Ascending aorta (tissue), 2 donors: ENCODE results near the gene MAGIX. TPM values are rescaled to one million over a fixed set of nuclear protein-coding genes. Genes with fewer than 3 reads are reported as not detected.

ENCODE experiments used
- DNase-seq, 2 donors: peaks; one replicate each; pipeline ENCODE4 v3.0.0-alpha.2; 2019; ENCODE audit warnings: low spot score in 2 of 2
- H3K27ac ChIP-seq, 2 donors: fragments of 200-600 bp; sonication (generic); one replicate each; pipeline ENCODE4 v1.5.1; 2016 to 2017; ENCODE audit warnings: mild to moderate bottlenecking in 1 of 2
- H3K27me3 ChIP-seq: fragments of 200-600 bp; sonication (generic); one replicate; pipeline ENCODE4 v1.5.1; 2017
- H3K36me3 ChIP-seq, 2 donors: fragments of 200-600 bp; sonication (generic); one replicate each; pipeline ENCODE4 v1.5.1; 2016
- H3K4me1 ChIP-seq, 2 donors: fragments of 200-600 bp; sonication (generic); one replicate each; pipeline ENCODE4 v1.5.1; 2016 to 2017; ENCODE audit warnings: mild to moderate bottlenecking in 1 of 2
- H3K4me3 ChIP-seq, 2 donors: fragments of 200-600 bp; sonication (generic); one replicate each; pipeline ENCODE4 v1.5.1; 2016 to 2017; ENCODE audit warnings: mild to moderate bottlenecking in 1 of 2
- H3K9me3 ChIP-seq, 2 donors: fragments of 200-600 bp; sonication (generic); one replicate each; pipeline ENCODE4 v1.5.1; 2016
- CTCF ChIP-seq, 3 experiments: fragments of 200-600 bp in 2 of 3; fragments of 450-650 bp in 1 of 3; sonication (generic) in 2 of 3; IDR thresholded peaks; one replicate each; pipeline ENCODE4 v1.5.1; 2016 to 2019; ENCODE audit warnings: antibody characterized with exemption in 3 of 3, mild to moderate bottlenecking in 1 of 3, moderate library complexity in 1 of 3
- intact Hi-C: fragments of 100-400 bp; cut with DNase I; formaldehyde crosslinking; loops from one replicate; pipeline ENCODE4 v1.15.1; 2023
- total RNA-seq: library from RNA; depleted of rRNA; stranded (reverse); fragments of >200 nt; gene quantifications from one replicate; pipeline ENCODE4 v1.1.0, GENCODE V29; 2016

The MAGIX gene
- total RNA-seq, 1 donor from 2014 or later = 0.32 TPM

DNA sequence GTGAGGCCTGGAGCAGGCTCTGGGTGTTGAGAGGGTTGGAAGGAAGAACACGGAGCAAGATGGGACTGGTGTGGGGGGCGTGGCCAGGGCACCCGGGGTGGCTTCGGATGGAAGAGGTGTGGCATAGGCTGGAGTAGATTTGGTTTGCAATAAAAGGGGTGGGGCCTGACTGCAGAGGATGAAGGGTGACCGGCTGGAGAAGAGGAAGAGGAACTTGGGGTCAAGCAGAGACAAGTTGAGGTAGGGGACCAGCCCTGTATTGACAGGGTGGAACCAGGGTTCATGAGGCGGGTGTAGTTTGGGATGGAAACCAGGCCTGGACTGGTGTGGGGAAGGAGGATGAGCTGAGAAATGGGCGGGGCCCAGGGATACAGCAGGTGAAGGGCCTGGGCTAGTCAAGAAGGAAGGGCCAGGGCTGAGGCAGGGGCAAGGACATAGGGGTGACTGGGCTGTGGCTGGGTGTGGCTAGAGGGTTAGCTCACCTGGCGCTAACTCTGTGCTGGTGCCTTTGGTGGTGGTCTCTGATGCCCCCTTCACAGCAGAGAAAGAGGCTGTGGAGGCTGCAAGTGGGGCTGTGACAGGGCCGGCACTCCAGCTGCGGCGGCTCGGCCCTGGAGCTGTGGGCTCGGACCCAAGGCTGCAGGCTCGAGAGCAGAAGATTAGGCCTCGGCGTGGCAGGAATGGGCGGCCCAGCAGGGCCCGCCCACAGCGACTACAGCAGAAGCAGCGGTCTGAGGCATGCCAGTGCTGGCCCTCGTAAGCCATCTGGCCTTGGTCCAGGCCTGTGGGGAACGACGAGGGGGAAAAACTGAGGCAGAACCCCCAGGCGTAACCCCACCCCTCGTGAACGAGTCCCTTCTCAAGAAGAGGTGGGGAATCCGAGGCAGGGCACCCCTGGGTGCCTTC is 14.1 kb downstream of the MAGIX start:
- DNase-seq = no peak
- no peaks in the 10 kb centered on the region for H3K27me3 ChIP-seq
- intact Hi-C loops = no loop called here
- H3K9me3 ChIP-seq = no peaks in the 10 kb centered on the region
- H3K27ac ChIP-seq = peak overlapping the region; percentile 43 to 64
- H3K4me1 ChIP-seq = peaks cover 0 to 4% of the 10 kb centered on the region in 2 donors
- no peak for TF ChIP-seq CTCF (IDR thresholded peaks at IDR 0.05)
- no peak overlapping the region for H3K4me3 ChIP-seq
- peaks cover 14 to 18% of the 10 kb centered on the region in 2 donors for H3K36me3 ChIP-seq

GRCh38 chrX:49177338-49177833 is 14.8 kb downstream of the MAGIX start:
- intact Hi-C loops = no loop called here
- Histone ChIP-seq H3K27me3 (no peaks in the 10 kb centered on the region), H3K4me1 (peaks cover 0 to 4% of the 10 kb centered on the region in 2 donors), H3K9me3 (no peaks in the 10 kb centered on the region), H3K27ac (peak overlapping the region; percentile 43 to 64), H3K36me3 (peaks cover 14 to 18% of the 10 kb centered on the region in 2 donors), H3K4me3 (no peak overlapping the region)
- DNase-seq = no peak
- TF ChIP-seq CTCF (IDR thresholded peaks at IDR 0.05) = peak in 1 of 3 experiments; percentile 6

DNA sequence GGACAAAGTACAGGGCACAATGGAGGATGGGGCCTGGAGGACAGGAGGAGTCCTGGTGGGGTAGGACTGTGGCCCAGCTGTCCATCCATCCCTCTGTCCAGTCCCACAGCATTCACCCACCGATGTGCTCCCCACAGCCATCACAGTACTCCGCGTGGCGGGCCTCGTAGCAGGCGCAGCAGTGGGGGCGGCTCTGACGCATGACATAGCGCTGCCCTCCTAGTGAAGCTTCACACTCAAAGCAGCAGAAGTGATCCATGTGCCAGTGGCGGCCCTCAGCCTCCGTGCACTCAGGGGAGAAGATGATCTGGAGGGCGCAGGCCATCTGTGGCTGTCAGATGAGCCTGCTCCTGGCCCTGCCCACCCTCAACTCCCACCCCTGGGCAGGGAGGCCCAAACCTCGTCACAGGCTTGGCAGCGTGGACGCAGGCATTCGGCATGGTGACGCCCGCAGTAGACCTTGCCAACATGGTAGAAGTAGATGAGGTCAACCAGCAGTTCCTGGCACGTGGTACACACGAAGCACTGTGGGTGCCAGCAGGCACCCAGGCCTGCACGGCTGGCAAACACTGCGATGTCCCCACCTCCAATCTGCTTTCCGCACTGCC is 15.4 kb downstream of the MAGIX start:
- Histone ChIP-seq H3K9me3 (no peaks in the 10 kb centered on the region), H3K4me3 (no peak overlapping the region), H3K27me3 (no peaks in the 10 kb centered on the region), H3K4me1 (peaks cover 0 to 4% of the 10 kb centered on the region in 2 donors), H3K36me3 (peaks cover 17 to 18% of the 10 kb centered on the region in 2 donors), H3K27ac (peak overlapping the region in 1 of 2 donors; percentile 64)
- intact Hi-C loops = no loop called here
- DNase-seq = no peak
- no peak for TF ChIP-seq CTCF (IDR thresholded peaks at IDR 0.05)

- H3K9me3 ChIP-seq = no peaks in the 10 kb centered on the region
- no peaks in the 10 kb centered on the region for H3K4me1 ChIP-seq
- no peak for TF ChIP-seq CTCF (IDR thresholded peaks at IDR 0.05)
- H3K36me3 ChIP-seq = peaks cover 20 to 24% of the 10 kb centered on the region in 2 donors
- H3K27me3 ChIP-seq = no peaks in the 10 kb centered on the region
- intact Hi-C loops = no loop called here
- no peak for DNase-seq
- no peak overlapping the region for H3K4me3 ChIP-seq
- peak overlapping the region in 1 of 2 donors; percentile 2 for H3K27ac ChIP-seq
Measured at GRCh38 chrX:49178537-49178936, 16.0 kb downstream of the MAGIX start.

DNA sequence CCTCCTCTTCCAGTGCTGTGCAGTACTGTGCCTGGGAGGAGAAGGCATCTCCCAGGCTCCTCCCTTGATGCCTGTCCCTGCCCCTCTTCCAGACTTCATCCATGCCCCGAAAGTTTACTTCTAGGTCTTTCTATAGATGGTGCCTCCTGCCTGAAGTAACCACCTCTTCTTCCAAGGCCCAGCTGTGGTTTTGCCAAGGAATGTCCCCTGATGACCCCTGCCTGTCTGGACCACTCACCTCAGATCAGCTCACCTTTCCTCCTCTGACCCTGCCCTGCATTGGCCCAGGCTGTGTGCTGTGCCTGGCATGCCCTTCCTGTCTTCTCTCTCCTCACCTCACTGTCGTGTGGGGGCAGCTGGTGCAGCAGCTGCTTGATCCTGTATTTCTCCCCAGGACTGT is 16.8 kb downstream of the MAGIX start:
- Histone ChIP-seq H3K36me3 (peaks cover 20 to 24% of the 10 kb centered on the region in 2 donors), H3K4me3 (no peak overlapping the region), H3K27me3 (no peaks in the 10 kb centered on the region), H3K27ac (no peak overlapping the region), H3K4me1 (no peaks in the 10 kb centered on the region), H3K9me3 (no peaks in the 10 kb centered on the region)
- no peak for DNase-seq
- TF ChIP-seq CTCF (IDR thresholded peaks at IDR 0.05) = no peak
- intact Hi-C loops = no loop called here
